Upper lobe of right lung (tissue), 1 donor: ENCODE measurements around the gene EPB41L4A. TPM values are rescaled to one million over a fixed set of nuclear protein-coding genes. Genes with fewer than 3 reads are reported as not detected.
A peak's percentile ranks its signal among the peaks of the same experiment; 100 is the strongest.
"Not testable (repeated sequence)": the region's sequence is repeated elsewhere in the genome, so short reads cannot be mapped to it uniquely, and the experiment has no call there.

Experiments
- ATAC-seq: fragments of 200-7000 bp; cut with Tn5 transposase; one replicate; pipeline ENCODE4 v1.9.1; 2020; ENCODE audit warnings: mild to moderate bottlenecking, moderate library complexity
- DNase-seq: peaks from one replicate; pipeline ENCODE4 v3.0.0-alpha.2; 2020
- H3K27ac ChIP-seq: fragments of 200-600 bp; one replicate; pipeline ENCODE4 v1.8.0; 2022
- H3K27me3 ChIP-seq: fragments of 200-600 bp; one replicate; pipeline ENCODE4 v1.8.0; 2022; ENCODE audit warnings: mild to moderate bottlenecking
- H3K36me3 ChIP-seq: fragments of 200-600 bp; one replicate; pipeline ENCODE4 v1.8.0; 2022
- H3K4me1 ChIP-seq: fragments of 200-600 bp; one replicate; pipeline ENCODE4 v1.8.0; 2022
- H3K4me3 ChIP-seq: fragments of 200-600 bp; one replicate; pipeline ENCODE4 v1.8.0; 2022; ENCODE audit warnings: mild to moderate bottlenecking
- H3K9me3 ChIP-seq: fragments of 200-600 bp; one replicate; pipeline ENCODE4 v1.8.0; 2022
- intact Hi-C: fragments of 100-400 bp; cut with DNase I; formaldehyde crosslinking; loops from one replicate; pipeline ENCODE4 v1.11.0; 2022
- long read RNA-seq: library from polyadenylated mRNA; unstranded; transcript quantifications from one replicate; pipeline ENCODE4 v2.0.0, GENCODE V29; 2021
- total RNA-seq: library from RNA; stranded (reverse); fragmentation: NEBNext Ultra II Directional; extraction: Animal tissue kit (Norgen Biotek cat#: 25700); gene quantifications from one replicate; pipeline ENCODE4 v1.2.1, GENCODE V29; 2021
- TF ChIP-seq, protein P1 (sequence below): fragments of 200-600 bp; IDR thresholded peaks from one replicate; pipeline ENCODE4 v1.8.0; 2022; ENCODE audit warnings: antibody characterized with exemption
- donor health status: DM: no; HTN: yes; CAD: no; lungs with severe emphysema.

EPB41L4A gene
- total RNA-seq: 35.2 TPM
- long read RNA-seq, full-length matches to known transcripts: 3 of 35 reads
- long read RNA-seq, partial matches to known transcripts: 4 of 35 reads
- long read RNA-seq, other reads (novel, unspliced or antisense): 28 of 35 reads

DNA sequence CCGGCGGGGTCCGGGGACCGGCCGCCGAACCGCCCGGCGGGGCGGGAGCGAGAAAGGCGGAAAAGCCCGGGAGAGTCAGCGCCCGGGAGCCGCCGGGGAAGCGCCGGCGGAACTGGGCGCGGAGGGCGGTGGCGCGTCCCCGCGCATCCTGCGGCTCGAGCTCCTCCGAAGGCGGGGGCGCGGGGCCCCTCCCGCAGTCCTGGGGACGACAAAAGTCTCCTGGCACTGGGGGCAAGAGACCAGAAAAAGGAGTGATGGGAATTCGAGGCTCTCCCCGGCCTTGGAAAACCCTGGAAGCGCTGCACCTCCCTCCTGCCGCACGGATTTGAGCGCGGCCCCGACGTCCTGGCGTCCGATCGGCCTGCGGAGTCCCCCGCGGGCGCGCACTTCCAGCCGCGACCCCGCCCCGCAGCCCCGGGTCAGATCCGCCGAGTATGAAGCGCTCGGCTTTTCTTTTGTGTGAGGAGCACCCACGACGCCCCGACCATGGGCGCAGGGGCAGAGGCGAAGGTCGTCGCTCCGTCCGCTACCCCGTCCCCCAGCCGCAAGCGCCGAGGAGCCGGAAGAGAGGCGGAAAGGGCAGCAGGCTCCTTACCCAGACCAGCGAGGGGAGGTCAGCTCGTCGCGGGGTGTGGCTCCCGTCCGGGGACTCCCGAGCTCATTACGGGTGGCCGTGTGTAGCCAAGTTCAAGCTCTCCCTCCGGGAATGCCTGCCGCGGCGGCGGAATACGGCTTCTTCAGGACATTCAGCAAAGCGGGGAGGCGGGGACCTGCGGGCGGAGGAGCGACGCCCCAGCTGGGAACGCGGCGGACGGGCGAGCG lies at the start of gene EPB41L4A:
Gene EPB41L4A (minus strand): TSS at position 114 of the 822 bp plus-strand sequence. CDS start 238 bp downstream, outside the sequence.
- DNase-seq: peak; percentile 70
- no peaks in the 10 kb centered on the region for H3K9me3 ChIP-seq
- ATAC-seq: peak; percentile 82
- peaks cover 6% of the 10 kb centered on the region for H3K4me1 ChIP-seq
- H3K36me3 ChIP-seq: no peaks in the 10 kb centered on the region
- peak within 1 kb of the TSS; percentile 87 for H3K27ac ChIP-seq
- intact Hi-C loops: no loop called here
- H3K4me3 ChIP-seq: peak within 1 kb of the TSS; percentile 82
- TF ChIP-seq, protein P1, sequence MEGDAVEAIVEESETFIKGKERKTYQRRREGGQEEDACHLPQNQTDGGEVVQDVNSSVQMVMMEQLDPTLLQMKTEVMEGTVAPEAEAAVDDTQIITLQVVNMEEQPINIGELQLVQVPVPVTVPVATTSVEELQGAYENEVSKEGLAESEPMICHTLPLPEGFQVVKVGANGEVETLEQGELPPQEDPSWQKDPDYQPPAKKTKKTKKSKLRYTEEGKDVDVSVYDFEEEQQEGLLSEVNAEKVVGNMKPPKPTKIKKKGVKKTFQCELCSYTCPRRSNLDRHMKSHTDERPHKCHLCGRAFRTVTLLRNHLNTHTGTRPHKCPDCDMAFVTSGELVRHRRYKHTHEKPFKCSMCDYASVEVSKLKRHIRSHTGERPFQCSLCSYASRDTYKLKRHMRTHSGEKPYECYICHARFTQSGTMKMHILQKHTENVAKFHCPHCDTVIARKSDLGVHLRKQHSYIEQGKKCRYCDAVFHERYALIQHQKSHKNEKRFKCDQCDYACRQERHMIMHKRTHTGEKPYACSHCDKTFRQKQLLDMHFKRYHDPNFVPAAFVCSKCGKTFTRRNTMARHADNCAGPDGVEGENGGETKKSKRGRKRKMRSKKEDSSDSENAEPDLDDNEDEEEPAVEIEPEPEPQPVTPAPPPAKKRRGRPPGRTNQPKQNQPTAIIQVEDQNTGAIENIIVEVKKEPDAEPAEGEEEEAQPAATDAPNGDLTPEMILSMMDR: no peak
- H3K27me3 ChIP-seq: peaks cover 6% of the 10 kb centered on the region

- ATAC-seq (no peak), DNase-seq (no peak)
- no peaks in the 10 kb centered on the region for H3K4me1 ChIP-seq
- no peaks in the 10 kb centered on the region for H3K27me3 ChIP-seq
- TF ChIP-seq, protein P1: no peak
- H3K36me3 ChIP-seq: no peaks in the 10 kb centered on the region
- H3K27ac ChIP-seq: no peak overlapping the region
- no peak overlapping the region for H3K4me3 ChIP-seq
- intact Hi-C loops: no loop called here
- no peaks in the 10 kb centered on the region for H3K9me3 ChIP-seq
Observed at GRCh38 chr5:112467485-112467884, 48.4 kb upstream of the EPB41L4A start.

- H3K4me1 ChIP-seq, H3K4me3 ChIP-seq, H3K36me3 ChIP-seq, H3K27me3 ChIP-seq, ATAC-seq, H3K9me3 ChIP-seq, H3K27ac ChIP-seq, intact Hi-C loops, DNase-seq: not testable (repeated sequence)
Observed at GRCh38 chr5:112466261-112466660, 47.2 kb upstream of the EPB41L4A start.

DNA sequence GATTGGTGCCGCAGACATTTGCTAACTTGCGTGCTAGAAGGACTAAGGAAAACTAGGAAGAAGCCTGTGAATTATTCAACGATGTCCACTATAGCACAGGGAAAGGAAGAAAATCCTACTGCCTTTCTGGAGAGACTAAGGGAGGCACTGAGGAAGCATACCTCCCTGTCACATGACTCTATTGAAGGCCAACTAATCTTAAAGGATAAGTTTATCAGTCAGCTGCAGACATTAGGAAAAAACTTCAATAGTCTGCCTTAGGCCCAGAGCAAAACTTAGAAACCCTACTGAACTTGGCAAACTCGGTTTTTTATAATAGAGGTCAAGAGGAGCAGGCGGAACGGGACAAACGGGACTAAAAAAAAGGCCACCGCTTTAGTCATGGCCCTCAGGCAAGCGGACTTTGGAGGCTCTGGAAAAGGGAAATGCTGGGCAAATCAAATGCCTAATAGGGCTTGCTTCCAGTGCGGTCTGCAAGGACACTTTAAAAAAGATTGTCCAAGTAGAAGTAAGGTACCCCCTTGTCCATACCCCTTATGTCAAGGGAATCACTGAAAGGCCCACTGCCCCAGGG lies 28.2 kb upstream of the EPB41L4A start:
- DNase-seq, H3K27me3 ChIP-seq, intact Hi-C loops, ATAC-seq, H3K9me3 ChIP-seq, H3K4me1 ChIP-seq, H3K4me3 ChIP-seq, H3K36me3 ChIP-seq, H3K27ac ChIP-seq: not testable (repeated sequence)

GRCh38 chr5:112445626-112446350 lies 26.7 kb upstream of the EPB41L4A start:
- ATAC-seq (no peak), DNase-seq (no peak)
- Histone ChIP-seq H3K36me3 (no peaks in the 10 kb centered on the region), H3K4me3 (no peak overlapping the region), H3K9me3 (no peaks in the 10 kb centered on the region), H3K27me3 (no peaks in the 10 kb centered on the region), H3K27ac (no peak overlapping the region), H3K4me1 (no peaks in the 10 kb centered on the region)
- intact Hi-C loops: no loop called here
- TF ChIP-seq, protein P1: no peak

GRCh38 chr5:112443932-112444331 lies 24.9 kb upstream of the EPB41L4A start:
- DNase-seq, H3K4me3 ChIP-seq, H3K27ac ChIP-seq, H3K36me3 ChIP-seq, H3K27me3 ChIP-seq, H3K4me1 ChIP-seq, ATAC-seq, H3K9me3 ChIP-seq, intact Hi-C loops: not testable (repeated sequence)

- intact Hi-C loops: no loop called here
- no peak for ATAC-seq
- DNase-seq: no peak
- H3K27me3 ChIP-seq: peaks cover 4% of the 10 kb centered on the region
- no peak overlapping the region for H3K4me3 ChIP-seq
- no peaks in the 10 kb centered on the region for H3K9me3 ChIP-seq
- TF ChIP-seq, protein P1: no peak
- H3K27ac ChIP-seq: no peak overlapping the region
- no peaks in the 10 kb centered on the region for H3K4me1 ChIP-seq
- H3K36me3 ChIP-seq: no peaks in the 10 kb centered on the region
Observed at GRCh38 chr5:112440031-112440430, 21.0 kb upstream of the EPB41L4A start.
